Pericardium fibroblast (primary cell): ENCODE measurements around the gene SLCO1B1. TPM values are rescaled to one million over a fixed set of nuclear protein-coding genes. Genes with fewer than 3 reads are reported as not detected.

Source experiments
- total RNA-seq: library from RNA; depleted of rRNA; stranded (reverse); fragments of >200 nt; gene quantifications from 2 replicates; pipeline ENCODE4 v1.2.3, GENCODE V29; 2015

SLCO1B1 gene, protein sequence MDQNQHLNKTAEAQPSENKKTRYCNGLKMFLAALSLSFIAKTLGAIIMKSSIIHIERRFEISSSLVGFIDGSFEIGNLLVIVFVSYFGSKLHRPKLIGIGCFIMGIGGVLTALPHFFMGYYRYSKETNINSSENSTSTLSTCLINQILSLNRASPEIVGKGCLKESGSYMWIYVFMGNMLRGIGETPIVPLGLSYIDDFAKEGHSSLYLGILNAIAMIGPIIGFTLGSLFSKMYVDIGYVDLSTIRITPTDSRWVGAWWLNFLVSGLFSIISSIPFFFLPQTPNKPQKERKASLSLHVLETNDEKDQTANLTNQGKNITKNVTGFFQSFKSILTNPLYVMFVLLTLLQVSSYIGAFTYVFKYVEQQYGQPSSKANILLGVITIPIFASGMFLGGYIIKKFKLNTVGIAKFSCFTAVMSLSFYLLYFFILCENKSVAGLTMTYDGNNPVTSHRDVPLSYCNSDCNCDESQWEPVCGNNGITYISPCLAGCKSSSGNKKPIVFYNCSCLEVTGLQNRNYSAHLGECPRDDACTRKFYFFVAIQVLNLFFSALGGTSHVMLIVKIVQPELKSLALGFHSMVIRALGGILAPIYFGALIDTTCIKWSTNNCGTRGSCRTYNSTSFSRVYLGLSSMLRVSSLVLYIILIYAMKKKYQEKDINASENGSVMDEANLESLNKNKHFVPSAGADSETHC
- total RNA-seq: not detected in 2 replicates

DNA sequence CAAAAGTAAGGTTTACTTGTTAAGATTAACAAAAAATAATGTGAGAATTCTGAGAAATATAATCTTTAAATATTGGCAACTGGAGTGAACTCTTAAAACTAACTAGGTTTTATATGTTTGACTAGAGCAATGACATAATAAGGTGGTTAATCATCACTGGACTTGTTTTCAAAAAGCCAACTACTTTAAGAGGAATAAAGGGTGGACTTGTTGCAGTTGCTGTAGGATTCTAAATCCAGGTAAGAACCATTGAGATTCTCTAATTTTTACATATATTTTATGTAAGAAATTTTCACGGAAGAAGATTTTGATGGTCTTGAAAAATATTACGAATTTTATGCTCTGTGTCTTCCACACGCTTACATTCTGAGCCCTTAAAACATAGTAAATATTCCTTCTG is at the start of gene SLCO1B1:
TSS of gene SLCO1B1 (plus strand) at position 197 of the 400 bp plus-strand sequence. CDS start 10,381 bp downstream, outside the sequence.

Other genes starting within 250 kb of the SLCO1B1 start
- gene SLCO1A2, start 203.7 kb downstream of the SLCO1B1 start, total RNA-seq: not detected in 2 replicates
- gene IAPP, start 241.7 kb downstream of the SLCO1B1 start, total RNA-seq: not detected in 2 replicates